HG02938 (cell line): Measurements from ENCODE around the gene TYW1.
"Not testable (repeated sequence)": the region's sequence is repeated elsewhere in the genome, so short reads cannot be mapped to it uniquely, and the experiment has no call there.

Experiments
- ATAC-seq: cut with Tn5 transposase; IDR thresholded peaks from one replicate; pipeline ENCODE4 v1.9.1; 2021; ENCODE audit warnings: mild to moderate bottlenecking, moderate library complexity; ENCODE audit not compliant: unreplicated experiment

The TYW1 gene

GRCh38 chr7:66996444-66997191 is at the start of gene TYW1:
Gene TYW1 (plus strand): TSS chr7:66996833. CDS start chr7:66996979, 146 bp downstream.
- ATAC-seq, result peak; percentile 88

- no peak for ATAC-seq
Observed at GRCh38 chr7:66948480-66949109, 48.0 kb upstream of the TYW1 start.

- ATAC-seq, result no peak
Observed at GRCh38 chr7:66950311-66950710, 46.3 kb upstream of the TYW1 start.

GRCh38 chr7:66950763-66951162 is 45.9 kb upstream of the TYW1 start:
- ATAC-seq, result no peak

- ATAC-seq, result no peak
Observed at GRCh38 chr7:66952343-66953043, 44.1 kb upstream of the TYW1 start.

- no peak for ATAC-seq
Observed at GRCh38 chr7:66953044-66953427, 43.6 kb upstream of the TYW1 start.

GRCh38 chr7:66957595-66958290 is 38.9 kb upstream of the TYW1 start:
- no peak for ATAC-seq

- no peak for ATAC-seq
Observed at GRCh38 chr7:66958538-66959350, 37.9 kb upstream of the TYW1 start.

GRCh38 chr7:66960192-66960591 is 36.4 kb upstream of the TYW1 start:
- no peak for ATAC-seq

GRCh38 chr7:66961096-66961495 is 35.5 kb upstream of the TYW1 start:
- no peak for ATAC-seq

GRCh38 chr7:66964411-66964810 is 32.2 kb upstream of the TYW1 start:
- ATAC-seq, result no peak

GRCh38 chr7:66967029-66967428 is 29.6 kb upstream of the TYW1 start:
- no peak for ATAC-seq

GRCh38 chr7:66969001-66969400 is 27.6 kb upstream of the TYW1 start:
- ATAC-seq, result not testable (repeated sequence)

- no peak for ATAC-seq
Observed at GRCh38 chr7:66970310-66970709, 26.3 kb upstream of the TYW1 start.

GRCh38 chr7:66974986-66975590 is 21.5 kb upstream of the TYW1 start:
- no peak for ATAC-seq

GRCh38 chr7:66978312-66978711 is 18.3 kb upstream of the TYW1 start:
- not testable (repeated sequence) for ATAC-seq

GRCh38 chr7:66979013-66979412 is 17.6 kb upstream of the TYW1 start:
- ATAC-seq, result not testable (repeated sequence)

GRCh38 chr7:66980336-66980735 is 16.3 kb upstream of the TYW1 start:
- not testable (repeated sequence) for ATAC-seq

- ATAC-seq, result not testable (repeated sequence)
Observed at GRCh38 chr7:66989552-66989951, 7.1 kb upstream of the TYW1 start.

- not testable (repeated sequence) for ATAC-seq
Observed at GRCh38 chr7:66994051-66994450, 2.6 kb upstream of the TYW1 start.
